Transverse colon (tissue), 3 donors: ENCODE results near the gene MROH9.

Source experiments
- POLR2A ChIP-seq: fragments of 450-650 bp; IDR thresholded peaks from one replicate; pipeline ENCODE4 v1.6.1; 2016; ENCODE audit warnings: antibody characterized with exemption, mild to moderate bottlenecking, moderate library complexity
- TF ChIP-seq, protein P1 (sequence below), 5 experiments: fragments of 200-600 bp in 3 of 5; fragments of 450-650 bp in 2 of 5; sonication (generic) in 3 of 5; IDR thresholded peaks; 1 replicate in 2 of 5; 2 replicates in 3 of 5; pipeline ENCODE4 v1.5.1; 2016 to 2017; ENCODE audit warnings: antibody characterized with exemption in 5 of 5, inconsistent platforms in 3 of 5, mild to moderate bottlenecking in 2 of 5, moderate library complexity in 1 of 5

DNA sequence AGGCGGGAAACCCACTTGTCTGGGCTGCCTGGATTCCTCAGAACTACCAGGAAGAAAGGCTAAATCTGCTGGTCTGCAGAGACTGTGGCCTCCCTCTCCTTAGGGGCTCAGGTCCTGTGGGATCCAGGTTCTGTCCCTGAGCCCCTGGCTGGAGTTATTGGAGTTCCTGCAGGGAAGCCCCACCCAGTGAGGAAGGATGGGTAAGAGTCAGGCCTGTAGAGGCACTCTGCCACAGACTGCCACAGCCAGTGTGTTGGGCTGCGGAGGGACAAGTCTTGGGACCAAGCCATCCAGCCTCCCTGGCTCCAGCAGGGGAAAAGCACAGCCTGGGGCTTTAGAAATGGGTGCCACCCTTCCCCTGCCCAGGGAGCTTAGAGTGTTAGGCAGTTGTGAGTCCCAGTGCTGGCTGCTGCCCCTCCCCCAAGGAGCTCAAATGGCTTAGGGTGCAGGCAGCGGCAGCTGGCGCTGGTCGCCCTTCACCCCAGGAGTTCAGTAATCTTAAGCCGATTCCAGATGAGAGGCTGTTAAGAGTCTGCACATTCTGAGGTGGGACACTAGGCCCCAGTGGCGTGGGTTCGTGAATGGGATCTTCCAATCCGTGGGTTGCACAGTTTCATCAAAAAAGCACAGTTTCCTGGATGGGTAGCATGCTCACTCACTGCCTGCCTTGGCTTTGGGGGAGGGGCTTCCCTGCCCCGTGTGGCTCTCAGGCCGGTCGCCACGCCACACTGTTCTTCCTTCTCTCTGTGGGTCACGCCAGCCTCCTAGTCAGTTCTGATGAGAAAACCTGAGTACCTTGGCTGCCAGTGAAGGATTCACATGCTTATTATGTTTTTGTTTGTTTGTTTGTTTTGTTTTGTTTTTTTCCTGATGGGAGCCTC is 97.7 kb downstream of the MROH9 start:
- TF ChIP-seq, protein P1, sequence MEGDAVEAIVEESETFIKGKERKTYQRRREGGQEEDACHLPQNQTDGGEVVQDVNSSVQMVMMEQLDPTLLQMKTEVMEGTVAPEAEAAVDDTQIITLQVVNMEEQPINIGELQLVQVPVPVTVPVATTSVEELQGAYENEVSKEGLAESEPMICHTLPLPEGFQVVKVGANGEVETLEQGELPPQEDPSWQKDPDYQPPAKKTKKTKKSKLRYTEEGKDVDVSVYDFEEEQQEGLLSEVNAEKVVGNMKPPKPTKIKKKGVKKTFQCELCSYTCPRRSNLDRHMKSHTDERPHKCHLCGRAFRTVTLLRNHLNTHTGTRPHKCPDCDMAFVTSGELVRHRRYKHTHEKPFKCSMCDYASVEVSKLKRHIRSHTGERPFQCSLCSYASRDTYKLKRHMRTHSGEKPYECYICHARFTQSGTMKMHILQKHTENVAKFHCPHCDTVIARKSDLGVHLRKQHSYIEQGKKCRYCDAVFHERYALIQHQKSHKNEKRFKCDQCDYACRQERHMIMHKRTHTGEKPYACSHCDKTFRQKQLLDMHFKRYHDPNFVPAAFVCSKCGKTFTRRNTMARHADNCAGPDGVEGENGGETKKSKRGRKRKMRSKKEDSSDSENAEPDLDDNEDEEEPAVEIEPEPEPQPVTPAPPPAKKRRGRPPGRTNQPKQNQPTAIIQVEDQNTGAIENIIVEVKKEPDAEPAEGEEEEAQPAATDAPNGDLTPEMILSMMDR (IDR thresholded peaks at IDR 0.05) = no peak
- no peak for TF ChIP-seq POLR2A
